ENCODE measurements around the gene PKN3. TPM values are rescaled to one million over a fixed set of nuclear protein-coding genes. Genes with fewer than 3 reads are reported as not detected.
A peak's percentile ranks its signal among the peaks of the same experiment; 100 is the strongest.

Gene PKN3
- total RNA-seq (10 to 100 TPM; 11.8 to 15.9 TPM), polyA plus RNA-seq (ENCODE audit: insufficient read length in 6 of 6) (10 to 100 TPM; 11.8 to 18.0 (median 14.4) TPM)
- long read RNA-seq, donor 1, partial matches to known transcripts: 0 of 39 reads
- long read RNA-seq, donor 1, other reads (novel, unspliced or antisense): 39 of 39 reads
- long read RNA-seq, donor 2, partial matches to known transcripts: 59 of 59 reads
- long read RNA-seq, donor 2, other reads (novel, unspliced or antisense): 0 of 59 reads
- long read RNA-seq, donor 3, partial matches to known transcripts: 0 of 1 reads
- long read RNA-seq, donor 3, other reads (novel, unspliced or antisense): 0 of 1 reads
- long read RNA-seq, donor 4, partial matches to known transcripts: 1 of 3 reads
- long read RNA-seq, donor 4, other reads (novel, unspliced or antisense): 2 of 3 reads
- long read RNA-seq, donor 5, partial matches to known transcripts: 25 of 25 reads
- long read RNA-seq, donor 5, other reads (novel, unspliced or antisense): 0 of 25 reads
- long read RNA-seq, donor 6, partial matches to known transcripts: 0 of 10 reads
- long read RNA-seq, donor 6, other reads (novel, unspliced or antisense): 9 of 10 reads
- long read RNA-seq, donor 7: 0 reads
- long read RNA-seq, donor 8: 0 reads
- long read RNA-seq, donor 9: 0 reads
- long read RNA-seq, donor 10, partial matches to known transcripts: 0 of 3 reads
- long read RNA-seq, donor 10, other reads (novel, unspliced or antisense): 3 of 3 reads
- long read RNA-seq, donor 11, partial matches to known transcripts: 95 of 95 reads
- long read RNA-seq, donor 11, other reads (novel, unspliced or antisense): 0 of 95 reads
- long read RNA-seq, donor 12, partial matches to known transcripts: 39 of 44 reads
- long read RNA-seq, donor 12, other reads (novel, unspliced or antisense): 5 of 44 reads

- ATAC-seq (peak; percentile 95), DNase-seq (peak; percentile 84 to 97 (median 88))
- peak within 1 kb of the TSS; percentile 80 to 84 for H3K4me3 ChIP-seq
- peak; percentile 93 to 94 for TF ChIP-seq CTCF (IDR thresholded peaks at IDR 0.05)
- intact Hi-C loops (cut with DNase I): no loop called here
- H3K27ac ChIP-seq: peak within 1 kb of the TSS; percentile 76 to 83
- peaks cover 0 to 17% of the 10 kb centered on the region in 2 donors for H3K36me3 ChIP-seq
- peaks cover 0 to 28% of the 10 kb centered on the region in 2 donors for H3K4me1 ChIP-seq
- no peaks in the 10 kb centered on the region for H3K27me3 ChIP-seq
- H3K9me3 ChIP-seq: no peaks in the 10 kb centered on the region
These were observed at the start of gene PKN3 for GRCh38 chr9:128702445-128702948. Gene PKN3, plus strand, starts transcription at chr9:128702503. Its CDS starts 413 bp downstream, at chr9:128702916.

GRCh38 chr9:128653908-128654307, 48.4 kb upstream of the PKN3 start:
- no peak for ATAC-seq
- Histone ChIP-seq H3K27ac (no peak overlapping the region), H3K4me1 (peaks cover 0 to 17% of the 10 kb centered on the region in 2 donors), H3K27me3 (no peaks in the 10 kb centered on the region), H3K36me3 (no peaks in the 10 kb centered on the region), H3K9me3 (no peaks in the 10 kb centered on the region), H3K4me3 (no peak overlapping the region)
- no peak for DNase-seq
- intact Hi-C loops (cut with DNase I): no loop called here
- TF ChIP-seq CTCF (IDR thresholded peaks at IDR 0.05): no peak

GRCh38 chr9:128654481-128654880, 47.8 kb upstream of the PKN3 start:
- Histone ChIP-seq H3K27me3 (no peaks in the 10 kb centered on the region), H3K4me1 (peaks cover 0 to 17% of the 10 kb centered on the region in 2 donors), H3K4me3 (no peak overlapping the region), H3K27ac (no peak overlapping the region), H3K36me3 (no peaks in the 10 kb centered on the region), H3K9me3 (no peaks in the 10 kb centered on the region)
- intact Hi-C loops (cut with DNase I): no loop called here
- DNase-seq: no peak
- no peak for TF ChIP-seq CTCF (IDR thresholded peaks at IDR 0.05)
- no peak for ATAC-seq

- peak; percentile 97 to 99 (median 98) for DNase-seq
- Histone ChIP-seq H3K4me3 (peak within 1 kb of the TSS; percentile 64 to 65), H3K9me3 (no peaks in the 10 kb centered on the region), H3K36me3 (no peaks in the 10 kb centered on the region), H3K27ac (peak within 1 kb of the TSS; percentile 99), H3K4me1 (peaks cover 0 to 17% of the 10 kb centered on the region in 2 donors), H3K27me3 (no peaks in the 10 kb centered on the region)
- TF ChIP-seq CTCF (IDR thresholded peaks at IDR 0.05): no peak
- peak; percentile 99 for ATAC-seq
- intact Hi-C loops (cut with DNase I): no loop called here
These were observed 45.6 kb upstream of the PKN3 start, which contains the start of gene DYNC2I2 for GRCh38 chr9:128656416-128657343. Gene DYNC2I2, minus strand, starts transcription at chr9:128656847. Its CDS starts 121 bp downstream, at chr9:128656726.

Data from left lung (tissue), 14 donors.